ENCODE results near the gene UNK. TPM values are rescaled to one million over a fixed set of nuclear protein-coding genes. Genes with fewer than 3 reads are reported as not detected.
"Not testable (repeated sequence)": the region's sequence is repeated elsewhere in the genome, so short reads cannot be mapped to it uniquely, and the experiment has no call there.

Gene UNK
- total RNA-seq, 2 donors from 2014 or later: 18.4 to 59.7 TPM

- DNase-seq: peak in 2 of 4 donors; percentile 45 to 47
- no peaks in the 10 kb centered on the region for H3K9me3 ChIP-seq
- peaks cover 7 to 12% of the 10 kb centered on the region in 2 donors for H3K36me3 ChIP-seq (replicated peaks in 1 of 2; ENCODE audit: insufficient read depth in 1 of 2, low read depth in 2 of 2)
- no peaks in the 10 kb centered on the region for H3K27me3 ChIP-seq
- ATAC-seq: no peak
- intact Hi-C loops (cut with DNase I): no loop called here
- WGBS, 2 donors: 28 to 29% methylated on average over 15 of the region's 15 CpGs
- peak overlapping the region in 3 of 4 donors; percentile 20 to 99 (median 48) for H3K27ac ChIP-seq
- peak overlapping the region in 1 of 2 donors; percentile 8 for H3K4me3 ChIP-seq
- TF ChIP-seq POLR2A (IDR thresholded peaks at IDR 0.05) (peak in 1 of 3 donors; percentile 4), CTCF (IDR thresholded peaks at IDR 0.05) (no peak)
- H3K4me1 ChIP-seq: peaks cover 33% of the 10 kb centered on the region
Measured at GRCh38 chr17:75776386-75777295, 8.0 kb upstream of the UNK start.

- peaks cover 7 to 12% of the 10 kb centered on the region in 2 donors for H3K36me3 ChIP-seq (replicated peaks in 1 of 2; ENCODE audit: insufficient read depth in 1 of 2, low read depth in 2 of 2)
- no peaks in the 10 kb centered on the region for H3K9me3 ChIP-seq
- H3K4me1 ChIP-seq: peaks cover 27% of the 10 kb centered on the region
- ATAC-seq: no peak
- peak overlapping the region; percentile 84 to 85 for H3K4me3 ChIP-seq
- no peak for DNase-seq
- 4 to 6% methylated on average over 2 of the region's 2 CpGs for WGBS, 2 donors
- peak overlapping the region in 3 of 4 donors; percentile 3 to 99 (median 48) for H3K27ac ChIP-seq
- intact Hi-C loops (cut with DNase I): no loop called here
- H3K27me3 ChIP-seq: no peaks in the 10 kb centered on the region
- TF ChIP-seq POLR2A (IDR thresholded peaks at IDR 0.05): no peak
- no peak for TF ChIP-seq CTCF (IDR thresholded peaks at IDR 0.05)
Measured at GRCh38 chr17:75777296-75777922, 7.2 kb upstream of the UNK start.

- 0 to 2% methylated on average over 13 to 19 of the region's 19 CpGs for WGBS, 2 donors
- peaks cover 36% of the 10 kb centered on the region for H3K4me1 ChIP-seq
- H3K9me3 ChIP-seq; intact Hi-C loops (cut with DNase I); DNase-seq; H3K27me3 ChIP-seq; ATAC-seq: not testable (repeated sequence)
- H3K36me3 ChIP-seq (replicated peaks in 1 of 2; ENCODE audit: insufficient read depth in 1 of 2, low read depth in 2 of 2): peaks cover 7 to 12% of the 10 kb centered on the region in 2 donors
- H3K4me3 ChIP-seq: peak overlapping the region; percentile 84 to 85
- peak overlapping the region; percentile 66 to 99 (median 96) for H3K27ac ChIP-seq
Measured at GRCh38 chr17:75778066-75778860, 6.3 kb upstream of the UNK start.

GRCh38 chr17:75778861-75779249, 5.8 kb upstream of the UNK start:
- WGBS, 2 donors: 0% methylated on average over 10 to 38 of the region's 38 CpGs
- no peaks in the 10 kb centered on the region for H3K27me3 ChIP-seq
- H3K36me3 ChIP-seq (replicated peaks in 1 of 2; ENCODE audit: insufficient read depth in 1 of 2, low read depth in 2 of 2): peaks cover 7 to 12% of the 10 kb centered on the region in 2 donors
- no peak for TF ChIP-seq POLR2A (IDR thresholded peaks at IDR 0.05)
- TF ChIP-seq CTCF (IDR thresholded peaks at IDR 0.05): peak in 6 of 7 experiments; percentile 40 to 74 (median 61)
- peak overlapping the region; percentile 84 to 85 for H3K4me3 ChIP-seq
- H3K27ac ChIP-seq: peak overlapping the region; percentile 66 to 99 (median 96)
- intact Hi-C loops (cut with DNase I): no loop called here
- peak in 2 of 4 donors; percentile 63 to 68 for DNase-seq
- peaks cover 42% of the 10 kb centered on the region for H3K4me1 ChIP-seq
- no peaks in the 10 kb centered on the region for H3K9me3 ChIP-seq
- ATAC-seq: peak; percentile 1
